Measurements from ENCODE around the gene PURA.

The PURA gene

DNA sequence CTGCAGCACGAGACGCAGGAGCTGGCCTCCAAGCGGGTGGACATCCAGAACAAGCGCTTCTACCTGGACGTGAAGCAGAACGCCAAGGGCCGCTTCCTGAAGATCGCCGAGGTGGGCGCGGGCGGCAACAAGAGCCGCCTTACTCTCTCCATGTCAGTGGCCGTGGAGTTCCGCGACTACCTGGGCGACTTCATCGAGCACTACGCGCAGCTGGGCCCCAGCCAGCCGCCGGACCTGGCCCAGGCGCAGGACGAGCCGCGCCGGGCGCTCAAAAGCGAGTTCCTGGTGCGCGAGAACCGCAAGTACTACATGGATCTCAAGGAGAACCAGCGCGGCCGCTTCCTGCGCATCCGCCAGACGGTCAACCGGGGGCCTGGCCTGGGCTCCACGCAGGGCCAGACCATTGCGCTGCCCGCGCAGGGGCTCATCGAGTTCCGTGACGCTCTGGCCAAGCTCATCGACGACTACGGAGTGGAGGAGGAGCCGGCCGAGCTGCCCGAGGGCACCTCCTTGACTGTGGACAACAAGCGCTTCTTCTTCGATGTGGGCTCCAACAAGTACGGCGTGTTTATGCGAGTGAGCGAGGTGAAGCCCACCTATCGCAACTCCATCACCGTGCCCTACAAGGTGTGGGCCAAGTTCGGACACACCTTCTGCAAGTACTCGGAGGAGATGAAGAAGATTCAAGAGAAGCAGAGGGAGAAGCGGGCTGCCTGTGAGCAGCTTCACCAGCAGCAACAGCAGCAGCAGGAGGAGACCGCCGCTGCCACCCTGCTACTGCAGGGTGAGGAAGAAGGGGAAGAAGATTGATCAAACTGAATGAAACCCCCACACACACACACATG lies 654 bp downstream of the PURA start:
- DNase-seq (ENCODE audit: insufficient read length, low spot score) (no peak), FAIRE-seq (peak; percentile 82)
- TF ChIP-seq POLR2AphosphoS5 (IDR thresholded peaks at IDR 0.05; ENCODE audit: low read depth, low read length) (no peak), SPI1 (IDR thresholded peaks at IDR 0.05; ENCODE audit: low read depth, low read length) (no peak), POLR2A (IDR thresholded peaks at IDR 0.05; ENCODE audit: low read depth, low read length) (no peak), PAX5 (IDR thresholded peaks at IDR 0.05; ENCODE audit: insufficient read depth, low read length, severe bottlenecking) (no peak), POU2F2 (IDR thresholded peaks at IDR 0.05; ENCODE audit: low read depth, low read length) (no peak), TAF1 (IDR thresholded peaks at IDR 0.05; ENCODE audit: low read depth, low read length) (no peak)

DNA sequence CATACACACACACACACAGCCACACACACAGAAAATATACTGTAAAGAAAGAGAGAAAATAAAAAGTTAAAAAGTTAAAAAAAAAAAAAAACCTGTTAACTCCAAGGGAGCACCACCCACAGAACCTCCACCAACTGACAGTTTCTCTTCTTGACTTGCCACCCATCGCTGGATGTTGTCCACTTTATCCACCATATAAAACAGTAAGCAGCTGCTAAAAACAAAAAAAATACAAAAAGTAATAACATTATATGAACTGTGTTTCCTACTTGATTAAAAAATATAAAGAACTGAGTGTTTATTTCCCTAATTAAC lies 1.2 kb downstream of the PURA start:
- DNase-seq (ENCODE audit: insufficient read length, low spot score) (no peak), FAIRE-seq (no peak)
- no peak for TF ChIP-seq POLR2A (IDR thresholded peaks at IDR 0.05; ENCODE audit: low read depth, low read length)

DNA sequence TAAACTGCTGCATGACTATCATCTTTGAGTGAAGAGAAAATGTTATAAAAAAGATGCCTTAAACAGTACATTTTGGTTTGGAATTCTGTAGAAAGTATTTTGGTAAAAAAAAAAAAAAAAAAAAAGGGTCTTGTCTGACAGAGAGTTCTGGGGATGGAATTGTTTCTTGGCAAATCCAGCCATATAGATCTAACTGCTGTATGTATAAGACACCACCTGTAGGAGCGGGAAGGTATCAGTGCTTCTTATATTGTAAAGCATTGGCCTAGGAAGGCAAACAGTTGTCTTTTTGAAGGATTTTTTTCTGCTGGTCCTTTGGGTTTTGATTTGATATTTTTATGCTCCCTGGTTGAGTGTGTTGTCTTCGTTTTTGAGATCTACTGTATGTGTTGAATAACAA lies 2.8 kb downstream of the PURA start:
- no peak for FAIRE-seq
- DNase-seq (ENCODE audit: insufficient read length, low spot score) = no peak
- TF ChIP-seq TAF1 (IDR thresholded peaks at IDR 0.05; ENCODE audit: low read depth, low read length) = no peak
- no peak for TF ChIP-seq POU2F2 (IDR thresholded peaks at IDR 0.05; ENCODE audit: low read depth, low read length)
- no peak for TF ChIP-seq POLR2A (IDR thresholded peaks at IDR 0.05; ENCODE audit: low read depth, low read length)
- no peak for TF ChIP-seq SPI1 (IDR thresholded peaks at IDR 0.05; ENCODE audit: low read depth, low read length)
- no peak for TF ChIP-seq POLR2AphosphoS5 (IDR thresholded peaks at IDR 0.05; ENCODE audit: low read depth, low read length)
- no peak for TF ChIP-seq PAX5 (IDR thresholded peaks at IDR 0.05; ENCODE audit: insufficient read depth, low read length, severe bottlenecking)

DNA sequence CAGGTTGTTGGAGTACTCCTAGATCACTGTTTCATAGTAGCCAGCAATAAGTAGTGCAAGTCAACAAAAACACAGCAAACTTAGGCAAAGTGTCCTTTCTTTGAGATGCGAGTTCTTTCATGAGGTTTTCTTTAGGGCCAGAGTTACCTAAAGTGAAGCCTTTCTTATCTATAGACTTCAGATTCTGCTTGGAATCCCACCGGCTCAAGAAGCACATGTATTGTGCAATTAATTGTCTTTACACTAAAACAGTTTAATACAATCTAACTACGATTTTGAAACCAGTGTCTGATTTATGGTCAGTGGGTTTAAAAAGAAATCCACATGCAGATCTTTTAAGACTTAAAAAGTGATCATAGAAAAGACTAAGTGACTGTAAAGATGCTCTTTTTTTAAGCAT lies 3.6 kb downstream of the PURA start:
- TF ChIP-seq PAX5 (IDR thresholded peaks at IDR 0.05; ENCODE audit: insufficient read depth, low read length, severe bottlenecking) = no peak
- TF ChIP-seq TAF1 (IDR thresholded peaks at IDR 0.05; ENCODE audit: low read depth, low read length) = no peak
- TF ChIP-seq POLR2AphosphoS5 (IDR thresholded peaks at IDR 0.05; ENCODE audit: low read depth, low read length) = no peak
- TF ChIP-seq SPI1 (IDR thresholded peaks at IDR 0.05; ENCODE audit: low read depth, low read length) = no peak
- TF ChIP-seq POLR2A (IDR thresholded peaks at IDR 0.05; ENCODE audit: low read depth, low read length) = no peak
- DNase-seq (ENCODE audit: insufficient read length, low spot score) (no peak), FAIRE-seq (no peak)

DNA sequence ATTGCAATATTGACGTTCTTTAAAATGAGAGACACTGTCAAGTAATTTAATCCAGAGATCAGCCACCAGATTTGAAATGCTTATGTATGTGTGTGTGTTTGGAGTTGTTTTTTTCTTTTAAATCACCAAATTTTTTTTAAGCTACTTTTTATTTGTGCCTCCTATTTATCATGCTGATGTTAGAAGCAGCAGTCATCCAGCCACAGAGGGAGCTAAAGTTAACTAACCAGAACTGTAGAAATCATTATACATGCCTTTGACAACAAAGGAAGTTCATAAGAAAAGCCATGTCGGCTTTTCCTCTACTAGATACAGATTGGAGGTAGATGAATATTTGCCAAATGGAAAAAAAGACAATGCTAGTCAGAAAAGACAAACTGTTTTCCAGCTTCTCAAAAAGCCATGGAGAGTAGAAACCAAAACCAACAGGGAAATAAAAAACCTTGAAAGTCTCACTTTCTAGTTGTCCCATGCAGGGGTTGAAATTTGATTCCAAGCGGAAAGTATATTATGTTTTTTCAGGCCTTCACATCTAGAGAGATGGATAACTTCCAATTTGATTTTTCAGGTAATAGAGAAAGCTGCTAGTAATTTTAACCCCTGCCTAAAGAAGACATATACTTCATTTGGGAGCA lies 4.5 kb downstream of the PURA start:
- no peak for TF ChIP-seq SPI1 (IDR thresholded peaks at IDR 0.05; ENCODE audit: low read depth, low read length)
- no peak for TF ChIP-seq TAF1 (IDR thresholded peaks at IDR 0.05; ENCODE audit: low read depth, low read length)
- TF ChIP-seq PAX5 (IDR thresholded peaks at IDR 0.05; ENCODE audit: insufficient read depth, low read length, severe bottlenecking) = no peak
- no peak for TF ChIP-seq POLR2A (IDR thresholded peaks at IDR 0.05; ENCODE audit: low read depth, low read length)
- FAIRE-seq (no peak), DNase-seq (ENCODE audit: insufficient read length, low spot score) (no peak)

DNA sequence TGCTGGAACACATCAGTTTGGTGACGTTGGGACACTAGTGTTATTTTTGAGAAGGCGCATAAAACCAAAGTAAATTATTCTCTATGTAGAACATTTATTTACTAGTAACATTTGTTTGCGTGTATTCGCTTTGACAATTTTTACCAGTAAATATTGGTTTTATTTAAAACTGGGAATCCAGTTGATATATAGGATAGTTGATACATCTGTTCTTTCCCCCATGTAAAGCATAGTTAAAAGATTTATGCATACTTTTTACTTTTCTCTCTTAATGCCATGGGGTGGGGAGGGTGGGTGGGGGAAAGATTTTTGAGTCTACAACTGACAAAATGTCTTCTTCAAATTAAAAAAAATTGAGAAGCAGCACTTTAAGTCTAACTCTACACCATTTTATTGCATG lies 11.7 kb downstream of the PURA start, which contains the start of gene IGIP:
IGIP (plus strand) TSS at position 301 of the 400 bp plus-strand sequence. CDS start 2,540 bp downstream, outside the sequence.
- no peak for FAIRE-seq
- no peak for TF ChIP-seq POLR2A (IDR thresholded peaks at IDR 0.05; ENCODE audit: low read depth, low read length)
- no peak for TF ChIP-seq SPI1 (IDR thresholded peaks at IDR 0.05; ENCODE audit: low read depth, low read length)
- TF ChIP-seq PAX5 (IDR thresholded peaks at IDR 0.05; ENCODE audit: insufficient read depth, low read length, severe bottlenecking) = no peak
- TF ChIP-seq POU2F2 (IDR thresholded peaks at IDR 0.05; ENCODE audit: low read depth, low read length) = no peak
- TF ChIP-seq POLR2AphosphoS5 (IDR thresholded peaks at IDR 0.05; ENCODE audit: low read depth, low read length) = no peak
- no peak for TF ChIP-seq TAF1 (IDR thresholded peaks at IDR 0.05; ENCODE audit: low read depth, low read length)

DNA sequence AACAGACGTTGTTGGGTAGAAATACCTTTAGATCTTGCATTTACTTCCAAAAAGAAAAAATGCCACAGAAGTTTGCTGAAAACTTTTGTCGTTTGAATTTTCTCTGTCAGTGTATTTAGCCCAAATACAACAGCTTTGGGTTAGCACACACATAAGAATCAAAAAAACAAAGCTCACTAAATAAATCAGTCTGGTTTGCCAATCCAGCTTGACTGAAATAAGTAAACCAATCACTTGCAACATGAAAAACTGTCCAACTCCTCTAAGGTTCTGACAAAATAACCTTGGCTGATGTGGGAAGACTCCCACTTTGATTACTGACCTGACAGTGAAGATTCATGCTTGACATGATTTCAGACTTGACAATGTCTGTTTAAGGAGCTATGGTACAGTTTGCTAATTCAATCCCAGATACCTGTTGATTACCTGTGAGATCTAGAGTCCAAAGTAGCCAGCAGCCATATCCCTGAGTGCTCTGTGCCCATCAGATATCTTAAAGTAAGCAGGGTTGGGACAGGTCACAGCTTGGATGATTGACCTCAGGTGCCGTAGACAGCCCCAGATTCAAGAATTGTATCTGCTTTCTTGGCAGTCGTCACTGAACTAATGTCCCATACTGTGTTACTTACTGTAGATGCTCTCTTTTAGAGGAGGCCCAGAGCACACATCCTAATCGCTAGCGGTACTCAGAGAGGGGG lies 12.6 kb downstream of the PURA start:
- TF ChIP-seq PAX5 (IDR thresholded peaks at IDR 0.05; ENCODE audit: insufficient read depth, low read length, severe bottlenecking) = no peak
- no peak for TF ChIP-seq TAF1 (IDR thresholded peaks at IDR 0.05; ENCODE audit: low read depth, low read length)
- no peak for TF ChIP-seq POLR2A (IDR thresholded peaks at IDR 0.05; ENCODE audit: low read depth, low read length)
- TF ChIP-seq SPI1 (IDR thresholded peaks at IDR 0.05; ENCODE audit: low read depth, low read length) = no peak
- TF ChIP-seq POLR2AphosphoS5 (IDR thresholded peaks at IDR 0.05; ENCODE audit: low read depth, low read length) = no peak
- TF ChIP-seq POU2F2 (IDR thresholded peaks at IDR 0.05; ENCODE audit: low read depth, low read length) = no peak
- DNase-seq (ENCODE audit: insufficient read length, low spot score) (no peak), FAIRE-seq (peak; percentile 47)

More for the DNA sequence above, 11.7 kb downstream of the PURA start, which contains the start of gene IGIP:
- DNase-seq (ENCODE audit: insufficient read length, low spot score) = no peak

DNA sequence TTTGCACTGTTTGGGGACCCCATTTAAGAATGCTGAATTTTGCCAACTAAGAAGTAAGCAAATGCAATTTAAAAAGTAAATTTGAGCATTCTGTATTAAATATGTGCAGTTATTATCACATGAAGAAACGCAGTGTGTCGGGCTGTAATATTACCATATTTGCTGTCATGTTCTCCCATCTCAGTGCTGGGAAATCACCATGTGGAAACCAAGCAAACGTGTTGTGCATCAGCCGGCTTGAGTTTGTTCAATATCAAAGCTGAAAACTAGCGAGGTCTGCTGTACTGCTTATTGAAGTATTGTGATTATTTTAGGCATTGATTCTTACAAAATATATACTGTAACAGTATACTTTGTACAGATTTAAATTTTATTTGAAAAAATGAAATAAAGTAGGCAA lies 14.5 kb downstream of the PURA start:
- FAIRE-seq = no peak
- no peak for DNase-seq (ENCODE audit: insufficient read length, low spot score)
- TF ChIP-seq SPI1 (IDR thresholded peaks at IDR 0.05; ENCODE audit: low read depth, low read length) (no peak), POLR2AphosphoS5 (IDR thresholded peaks at IDR 0.05; ENCODE audit: low read depth, low read length) (no peak), PAX5 (IDR thresholded peaks at IDR 0.05; ENCODE audit: insufficient read depth, low read length, severe bottlenecking) (no peak), POLR2A (IDR thresholded peaks at IDR 0.05; ENCODE audit: low read depth, low read length) (no peak), TAF1 (IDR thresholded peaks at IDR 0.05; ENCODE audit: low read depth, low read length) (no peak), POU2F2 (IDR thresholded peaks at IDR 0.05; ENCODE audit: low read depth, low read length) (no peak)

DNA sequence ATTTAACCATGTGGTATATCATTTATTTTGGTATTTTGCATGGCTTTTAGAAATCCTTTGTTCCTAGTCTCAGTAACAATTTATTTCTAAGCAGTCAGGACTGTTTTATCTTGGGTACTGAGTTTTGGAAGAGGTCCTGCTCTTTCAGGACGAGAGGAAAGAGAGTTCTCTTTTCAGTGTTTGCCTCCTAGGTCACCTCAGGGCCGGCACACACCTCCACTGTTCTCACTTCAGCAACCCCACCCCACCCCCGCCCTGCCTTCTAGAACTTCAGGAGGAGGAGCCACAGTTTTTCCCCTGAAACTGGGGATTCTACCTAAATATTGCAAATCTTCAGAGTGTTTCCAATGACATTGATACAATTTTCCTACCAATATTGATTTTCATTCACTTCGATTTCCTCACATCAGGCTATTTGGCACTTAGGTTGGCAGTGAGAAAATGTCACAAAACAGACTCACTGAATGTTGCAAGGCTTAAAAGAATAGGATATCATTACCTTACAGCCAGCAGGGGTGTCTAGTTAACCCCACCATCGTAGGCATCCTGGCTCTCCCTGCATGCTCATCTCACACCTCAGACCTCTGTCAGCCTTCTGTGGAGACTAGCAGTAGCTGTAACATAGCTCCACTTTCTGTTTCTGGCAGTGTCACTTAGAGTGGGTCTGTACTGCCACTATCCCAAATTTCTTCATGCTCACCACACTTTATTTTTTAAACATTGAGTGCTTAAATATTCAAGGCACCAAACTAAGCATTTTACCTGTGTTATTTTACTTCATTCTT lies 17.2 kb downstream of the PURA start:
- no peak for DNase-seq (ENCODE audit: insufficient read length, low spot score)
- FAIRE-seq = peak; percentile 66
- TF ChIP-seq POLR2AphosphoS5 (IDR thresholded peaks at IDR 0.05; ENCODE audit: low read depth, low read length) (no peak), SPI1 (IDR thresholded peaks at IDR 0.05; ENCODE audit: low read depth, low read length) (no peak), TAF1 (IDR thresholded peaks at IDR 0.05; ENCODE audit: low read depth, low read length) (no peak), POLR2A (IDR thresholded peaks at IDR 0.05; ENCODE audit: low read depth, low read length) (no peak), POU2F2 (IDR thresholded peaks at IDR 0.05; ENCODE audit: low read depth, low read length) (no peak)
